Fibroblast of the aortic adventitia (primary cell): Measurements from ENCODE around the gene NDFIP1. TPM values are rescaled to one million over a fixed set of nuclear protein-coding genes. Genes with fewer than 3 reads are reported as not detected.

Experiments
- DNase-seq: peaks from one replicate; pipeline ENCODE4 v3.0.0-alpha.2; 2010; ENCODE audit warnings: low read depth
- H3K4me3 ChIP-seq: 2 replicates; pipeline ENCODE4 v1.5.1; 2011; ENCODE audit warnings: low read depth, mild to moderate bottlenecking, control low read depth, low read length, moderate library complexity
- total RNA-seq: library from RNA; depleted of rRNA; stranded (reverse); fragments of >200 nt; gene quantifications from 2 replicates; pipeline ENCODE4 v1.2.3, GENCODE V29; 2012; ENCODE audit warnings: low replicate concordance
- TF ChIP-seq, protein P1 (sequence below): IDR thresholded peaks from 2 replicates; pipeline ENCODE4 v1.5.1; 2011; ENCODE audit warnings: mild to moderate bottlenecking, low read length, control low read depth, inconsistent platforms; ENCODE audit not compliant: insufficient read depth

The NDFIP1 gene
- total RNA-seq, 1 donor = 71.4 TPM

DNA sequence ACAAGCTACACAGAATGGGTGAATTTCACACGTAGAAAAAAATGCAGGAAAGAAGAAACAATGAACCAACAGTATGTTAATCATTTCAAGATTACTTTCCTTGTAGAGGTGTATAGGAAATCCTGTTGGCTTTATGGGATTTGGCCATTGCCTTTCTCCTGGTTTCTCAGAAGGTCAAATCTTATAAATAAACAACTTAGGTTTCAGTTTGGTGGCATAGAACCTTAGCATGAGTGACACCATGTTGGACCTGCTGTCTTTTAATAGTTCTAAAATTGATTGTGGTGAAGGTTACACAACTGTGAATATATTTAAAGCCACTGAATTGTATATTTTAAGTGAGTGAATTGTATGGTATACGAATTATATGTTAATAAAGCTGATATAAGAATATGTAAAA lies 16.7 kb upstream of the NDFIP1 start:
- no peak overlapping the region for H3K4me3 ChIP-seq
- TF ChIP-seq, protein P1, sequence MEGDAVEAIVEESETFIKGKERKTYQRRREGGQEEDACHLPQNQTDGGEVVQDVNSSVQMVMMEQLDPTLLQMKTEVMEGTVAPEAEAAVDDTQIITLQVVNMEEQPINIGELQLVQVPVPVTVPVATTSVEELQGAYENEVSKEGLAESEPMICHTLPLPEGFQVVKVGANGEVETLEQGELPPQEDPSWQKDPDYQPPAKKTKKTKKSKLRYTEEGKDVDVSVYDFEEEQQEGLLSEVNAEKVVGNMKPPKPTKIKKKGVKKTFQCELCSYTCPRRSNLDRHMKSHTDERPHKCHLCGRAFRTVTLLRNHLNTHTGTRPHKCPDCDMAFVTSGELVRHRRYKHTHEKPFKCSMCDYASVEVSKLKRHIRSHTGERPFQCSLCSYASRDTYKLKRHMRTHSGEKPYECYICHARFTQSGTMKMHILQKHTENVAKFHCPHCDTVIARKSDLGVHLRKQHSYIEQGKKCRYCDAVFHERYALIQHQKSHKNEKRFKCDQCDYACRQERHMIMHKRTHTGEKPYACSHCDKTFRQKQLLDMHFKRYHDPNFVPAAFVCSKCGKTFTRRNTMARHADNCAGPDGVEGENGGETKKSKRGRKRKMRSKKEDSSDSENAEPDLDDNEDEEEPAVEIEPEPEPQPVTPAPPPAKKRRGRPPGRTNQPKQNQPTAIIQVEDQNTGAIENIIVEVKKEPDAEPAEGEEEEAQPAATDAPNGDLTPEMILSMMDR = no peak
- no peak for DNase-seq

DNA sequence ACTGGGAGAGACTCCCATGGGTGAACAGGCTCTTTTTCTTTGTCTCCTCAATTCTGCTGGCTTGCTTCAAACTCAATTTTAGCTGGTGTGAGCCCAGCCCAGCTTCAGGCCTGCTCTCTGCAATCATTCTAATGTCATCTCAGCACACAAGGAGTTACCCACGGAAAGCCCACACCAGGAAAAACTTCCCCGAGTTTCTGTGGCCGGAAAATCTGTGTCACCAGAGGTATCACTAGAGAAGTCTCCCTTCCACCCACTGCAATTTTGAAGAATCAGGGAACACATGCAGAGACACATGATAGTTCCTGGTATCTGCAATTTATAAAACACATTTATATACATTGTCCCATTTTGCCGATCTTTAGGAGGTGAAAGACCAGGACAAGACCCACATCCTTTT lies 13.5 kb upstream of the NDFIP1 start:
- TF ChIP-seq, protein P1 = no peak
- DNase-seq = no peak
- no peak overlapping the region for H3K4me3 ChIP-seq

DNA sequence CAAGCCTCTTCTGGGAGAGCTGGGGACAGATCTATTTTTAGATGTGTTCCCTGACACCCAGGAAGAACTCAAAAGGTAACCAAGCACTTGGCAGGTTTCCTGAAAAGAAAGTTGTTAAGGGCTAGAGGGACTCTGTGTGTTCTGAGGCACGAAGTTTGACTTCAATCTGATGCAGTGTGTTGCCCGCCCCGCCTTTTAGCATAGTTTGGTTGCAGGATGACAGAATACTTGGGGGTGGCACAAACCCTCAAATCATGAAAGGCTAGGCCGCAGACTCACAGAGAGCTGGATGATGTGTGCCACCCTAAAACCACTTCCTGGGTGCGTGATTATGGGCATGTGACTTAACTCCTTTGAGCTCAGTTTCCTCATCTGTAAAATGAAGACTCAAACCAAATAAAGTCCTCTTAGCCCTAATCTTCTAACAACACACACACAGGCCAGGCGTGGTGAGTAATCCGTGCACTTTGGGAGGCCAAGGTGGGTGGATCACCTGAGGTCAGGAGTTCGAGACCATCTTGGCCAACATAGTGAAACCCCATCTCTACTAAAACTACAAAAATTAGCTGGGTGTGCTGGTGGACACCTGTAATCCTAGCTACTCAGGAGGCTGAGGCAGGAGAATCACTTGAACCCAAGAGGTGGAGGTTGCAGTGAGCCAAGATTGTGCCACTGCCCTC lies 12.8 kb upstream of the NDFIP1 start:
- no peak for DNase-seq
- H3K4me3 ChIP-seq = no peak overlapping the region
- TF ChIP-seq, protein P1 = no peak

DNA sequence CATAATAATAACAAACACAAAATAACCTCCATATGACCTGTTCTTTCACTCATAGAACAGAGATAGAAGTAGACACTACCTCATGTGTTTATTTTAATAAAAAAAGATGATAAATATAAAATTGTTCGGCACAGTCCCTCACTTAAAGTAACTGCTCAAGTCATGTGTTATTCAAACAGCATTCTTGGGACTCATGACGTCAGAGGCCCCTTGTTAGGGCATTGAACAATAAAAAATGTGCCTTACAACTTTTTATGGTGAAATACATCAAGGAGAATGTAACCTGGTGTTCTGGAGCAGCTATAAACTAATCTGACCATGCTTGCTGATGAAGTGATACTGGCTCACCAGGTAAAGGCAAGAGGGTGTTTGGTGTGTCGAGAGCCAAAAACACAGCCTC lies 12.2 kb upstream of the NDFIP1 start:
- no peak for DNase-seq
- H3K4me3 ChIP-seq = no peak overlapping the region
- TF ChIP-seq, protein P1 = no peak

DNA sequence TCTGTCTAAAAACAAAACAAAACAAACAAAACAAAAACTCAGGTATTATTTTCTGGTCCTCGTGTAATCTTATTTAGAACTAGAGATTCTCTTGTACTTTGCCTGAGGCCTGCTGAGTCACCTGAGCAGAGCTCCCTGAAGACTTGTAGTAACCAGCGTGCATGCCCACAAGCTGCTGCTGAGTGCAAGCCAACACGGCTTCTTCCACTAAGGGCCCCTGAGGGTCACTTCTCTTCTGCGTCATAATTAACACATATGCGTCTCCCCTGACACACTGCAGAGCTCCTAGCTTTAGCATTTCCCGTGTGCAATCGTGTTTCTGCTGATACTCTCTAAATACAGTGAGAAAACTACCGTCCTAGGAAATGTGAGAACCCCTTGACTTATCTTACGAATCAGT lies 10.9 kb upstream of the NDFIP1 start:
- TF ChIP-seq, protein P1 = no peak
- no peak overlapping the region for H3K4me3 ChIP-seq
- no peak for DNase-seq

DNA sequence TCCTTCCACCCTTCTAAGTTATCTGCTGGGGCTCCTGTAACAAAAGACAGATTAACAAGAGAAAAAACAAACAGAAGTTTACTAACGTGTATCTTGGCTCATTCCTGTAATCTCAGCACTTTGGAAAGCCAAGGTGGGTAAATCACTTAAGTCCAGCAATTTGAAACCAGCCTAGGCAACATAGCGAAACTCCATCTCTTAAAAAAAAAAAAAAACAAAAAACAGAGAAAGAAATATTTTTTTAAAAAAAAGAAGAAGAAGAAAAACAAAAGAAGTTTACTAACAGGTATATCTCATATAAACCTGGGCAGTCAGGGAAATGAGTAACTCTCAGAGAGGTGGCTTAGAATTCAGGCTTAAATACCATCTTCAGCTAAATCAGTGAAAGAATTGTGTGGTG lies 10.3 kb upstream of the NDFIP1 start:
- no peak overlapping the region for H3K4me3 ChIP-seq
- TF ChIP-seq, protein P1 = no peak
- DNase-seq = no peak

DNA sequence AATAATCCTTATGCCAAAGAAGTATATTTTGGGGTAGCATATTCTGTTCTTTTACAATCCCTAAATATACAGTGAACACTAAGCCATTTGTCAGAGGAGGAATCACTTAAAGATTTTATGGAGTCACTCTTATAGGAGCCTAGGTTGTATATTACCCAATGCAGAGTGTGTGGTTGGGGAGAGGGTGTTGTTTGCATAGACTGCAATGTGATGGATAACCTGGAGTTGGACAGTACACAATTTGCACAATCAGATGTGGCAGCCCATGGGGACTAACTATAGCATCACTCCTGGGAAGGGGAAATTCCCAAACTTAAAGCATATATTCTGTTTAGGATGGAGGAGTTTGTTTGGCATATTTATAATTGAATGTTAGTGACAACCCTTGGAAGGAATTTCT lies 9.6 kb upstream of the NDFIP1 start:
- DNase-seq = no peak
- H3K4me3 ChIP-seq = no peak overlapping the region
- TF ChIP-seq, protein P1 = no peak
